Right lobe of liver (tissue), 6 donors: ENCODE data around the gene RASGRF2. TPM values are rescaled to one million over a fixed set of nuclear protein-coding genes. Genes with fewer than 3 reads are reported as not detected.
"Not testable (repeated sequence)": the region's sequence is repeated elsewhere in the genome, so short reads cannot be mapped to it uniquely, and the experiment has no call there.

Source experiments
- ATAC-seq, 4 donors: fragments of 200-7000 bp; cut with Tn5 transposase; one replicate each; pipeline ENCODE4 v1.9.1; 2020; ENCODE audit warnings: mild to moderate bottlenecking in 4 of 4, moderate library complexity in 4 of 4
- DNase-seq, 3 donors: peaks; one replicate each; pipeline ENCODE4 v3.0.0-alpha.2; 2020
- H3K27ac ChIP-seq, 3 donors: fragments of 200-600 bp; one replicate each; pipeline ENCODE4 v1.8.0; 2022
- H3K27me3 ChIP-seq, 2 donors: fragments of 200-600 bp; one replicate each; pipeline ENCODE4 v1.8.0; 2022
- H3K36me3 ChIP-seq, 4 donors: fragments of 200-600 bp; sonication (generic) in 1 of 4; one replicate each; pipeline versions ENCODE4 v1.5.1 to v1.8.0; 2017 to 2022; ENCODE audit warnings: control low read depth in 1 of 4
- H3K4me1 ChIP-seq, 4 donors: fragments of 200-600 bp; sonication (generic) in 1 of 4; one replicate each; pipeline versions ENCODE4 v1.5.1 to v1.8.0; 2017 to 2022; ENCODE audit warnings: control low read depth in 1 of 4
- H3K4me3 ChIP-seq, 3 donors: fragments of 200-600 bp; one replicate each; pipeline ENCODE4 v1.8.0; 2022
- H3K9me3 ChIP-seq, 4 donors: fragments of 200-600 bp; sonication (generic) in 1 of 4; one replicate each; pipeline versions ENCODE4 v1.5.1 to v1.8.0; 2017 to 2022; ENCODE audit warnings: control low read depth in 1 of 4
- CTCF ChIP-seq, 4 donors: fragments of 200-600 bp in 3 of 4; fragments of 450-650 bp in 1 of 4; IDR thresholded peaks; one replicate each; pipeline versions ENCODE4 v1.5.1 to v1.8.0; 2016 to 2022; ENCODE audit warnings: antibody characterized with exemption in 4 of 4, mild to moderate bottlenecking in 2 of 4
- POLR2A ChIP-seq: fragments of 450-650 bp; IDR thresholded peaks from one replicate; pipeline ENCODE4 v1.6.1; 2017; ENCODE audit warnings: antibody characterized with exemption, mild to moderate bottlenecking
- WGBS: methylation state at CpG from one replicate; pipeline ENCODE4 v1.1.6; 2018; ENCODE audit warnings: low coverage, low lambda C conversion rate; ENCODE audit not compliant: insufficient coverage; ENCODE audit errors: missing lambda C conversion rate; 5-methylcytosine and 5-hydroxymethylcytosine counted together
- intact Hi-C, 2 donors: fragments of 100-400 bp; cut with DNase I; formaldehyde crosslinking; loops; one replicate each; pipeline versions ENCODE4 v1.11.2 to v1.14.1; 2022
- total RNA-seq, 6 experiments: library from RNA; depleted of rRNA in 2 of 6; stranded (reverse); fragments of >200 nt in 2 of 6; fragmentation: NEBNext Ultra II Directional in 3 of 6; extraction: Animal tissue kit (Norgen Biotek cat#: 25700) in 3 of 6; gene quantifications; one replicate each; pipeline versions ENCODE4 v1.1.0 to v1.2.4, GENCODE V29; 2016 to 2023
- donor health status: DM: no; HTN: yes; CAD: no.
- donor health status: DM: no; HTN: no; CAD: no.
- donor health status: DM: no; HTN: no; CAD: no.
- donor health status: DM: no; HTN: yes; CAD: no.
- donor health status: DM: no; HTN: yes; CAD: no.

RASGRF2 gene
- total RNA-seq, 6 experiments from 2014 or later, result 0.20 to 0.61 (median 0.36) TPM

DNA sequence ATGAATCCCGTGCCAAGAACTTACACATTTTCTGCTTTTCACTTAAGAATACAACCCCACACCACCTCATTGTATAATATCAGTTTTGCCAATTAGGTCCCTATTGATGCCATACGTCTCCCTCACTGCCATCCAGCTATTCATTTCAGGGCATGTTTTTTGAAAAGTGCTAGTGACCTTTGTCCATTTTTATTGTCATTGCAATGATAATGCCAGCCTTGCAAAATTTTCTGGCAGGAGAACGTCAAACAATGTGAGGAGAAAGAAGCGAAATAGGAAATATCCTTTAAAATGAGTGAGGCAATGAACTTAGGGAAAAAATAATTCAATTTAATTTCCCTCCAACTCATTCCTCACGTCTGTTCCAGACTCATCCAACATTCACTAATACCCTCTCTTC lies 161.1 kb downstream of the RASGRF2 start:
- no peaks in the 10 kb centered on the region for H3K27me3 ChIP-seq

GRCh38 chr5:81121836-81122630 lies 161.9 kb downstream of the RASGRF2 start:
- TF ChIP-seq CTCF (IDR thresholded peaks at IDR 0.05) (no peak), POLR2A (no peak)
- no peak overlapping the region for H3K4me3 ChIP-seq
- WGBS, result 36% methylated on average over 6 of the region's 7 CpGs
- no peaks in the 10 kb centered on the region for H3K27me3 ChIP-seq
- no peaks in the 10 kb centered on the region for H3K36me3 ChIP-seq
- ATAC-seq, result peak in 2 of 4 donors; percentile 2 to 8
- DNase-seq, result no peak
- no peaks in the 10 kb centered on the region for H3K9me3 ChIP-seq
- peak overlapping the region in 1 of 3 donors; percentile 39 for H3K27ac ChIP-seq
- H3K4me1 ChIP-seq, result peaks cover 0 to 50% (median 9%) of the 10 kb centered on the region in 4 donors
- intact Hi-C loops, result no loop called here

More for the DNA sequence above, 161.1 kb downstream of the RASGRF2 start:
- WGBS, result 29% methylated on average over 5 of the region's 5 CpGs
- DNase-seq (no peak), ATAC-seq (peak in 3 of 4 donors; percentile 5 to 48 (median 24))
- Histone ChIP-seq H3K4me1 (peaks cover 0 to 44% (median 6%) of the 10 kb centered on the region in 4 donors), H3K27ac (peak overlapping the region in 1 of 3 donors; percentile 39), H3K36me3 (no peaks in the 10 kb centered on the region), H3K9me3 (no peaks in the 10 kb centered on the region), H3K4me3 (no peak overlapping the region)
- TF ChIP-seq CTCF (IDR thresholded peaks at IDR 0.05), result no peak
- no peak for TF ChIP-seq POLR2A
- intact Hi-C loops, result no loop called here

DNA sequence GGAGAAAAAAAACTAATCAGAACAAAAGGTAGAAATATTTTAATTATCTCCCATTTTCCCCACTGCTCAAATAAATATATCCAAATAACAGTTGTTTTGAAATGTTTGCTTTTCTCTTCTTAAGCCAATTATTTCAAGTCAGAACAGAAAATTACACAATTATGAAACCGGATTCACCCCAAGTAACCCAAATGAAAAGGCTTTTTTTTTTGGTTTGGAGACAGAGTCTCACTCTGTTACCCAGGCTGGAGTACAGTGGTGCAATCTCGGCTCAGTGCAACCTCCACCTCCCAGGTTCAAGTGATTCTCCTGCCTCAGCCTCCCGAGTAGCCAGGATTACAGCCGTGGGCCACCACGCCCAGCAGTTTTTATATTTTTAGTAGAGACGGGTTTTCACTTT lies 164.5 kb downstream of the RASGRF2 start:
- H3K4me3 ChIP-seq, intact Hi-C loops, DNase-seq, H3K9me3 ChIP-seq, H3K27me3 ChIP-seq, H3K36me3 ChIP-seq: not testable (repeated sequence)
- peaks cover 0 to 50% (median 9%) of the 10 kb centered on the region in 4 donors for H3K4me1 ChIP-seq
- H3K27ac ChIP-seq, result peak overlapping the region in 2 of 3 donors; percentile 38 to 67
- 40% methylated on average over 6 of the region's 6 CpGs for WGBS
- ATAC-seq, result peak; percentile 35 to 68 (median 53)

DNA sequence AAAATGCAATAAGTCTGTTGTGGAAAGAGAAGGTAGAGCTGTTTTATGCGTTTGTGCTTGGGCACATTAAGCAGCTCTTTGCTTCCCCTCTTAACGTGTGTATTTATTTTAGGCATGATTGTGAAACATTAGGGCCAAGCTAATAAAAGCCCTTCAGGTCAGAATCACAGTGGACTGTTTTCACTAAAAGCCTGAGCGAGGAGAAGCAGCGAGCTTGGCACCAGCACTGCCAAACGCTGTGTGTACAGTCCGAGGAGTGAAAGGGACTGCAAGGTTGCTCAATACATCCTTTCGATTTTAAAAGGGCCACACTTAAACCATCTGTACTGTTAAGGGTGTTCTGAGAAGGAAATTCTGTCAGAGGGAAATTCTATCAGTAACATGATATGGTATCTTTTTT lies 165.8 kb downstream of the RASGRF2 start:
- peak; percentile 80 to 92 (median 90) for DNase-seq
- H3K27ac ChIP-seq, result peak overlapping the region in 2 of 3 donors; percentile 38 to 67

More for the DNA sequence above, 165.8 kb downstream of the RASGRF2 start:
- ATAC-seq, result peak; percentile 90 to 97 (median 96)
- peaks cover 0 to 50% (median 9%) of the 10 kb centered on the region in 4 donors for H3K4me1 ChIP-seq
- intact Hi-C loops, result no loop called here
- H3K27me3 ChIP-seq, result no peaks in the 10 kb centered on the region
- TF ChIP-seq POLR2A, result no peak
- no peak for TF ChIP-seq CTCF (IDR thresholded peaks at IDR 0.05)
- 19% methylated on average over 7 of the region's 7 CpGs for WGBS
- no peaks in the 10 kb centered on the region for H3K36me3 ChIP-seq
- no peaks in the 10 kb centered on the region for H3K9me3 ChIP-seq
- H3K4me3 ChIP-seq, result no peak overlapping the region
